Psoas muscle (tissue), 8 donors: ENCODE measurements around the gene CLSTN2. TPM values are rescaled to one million over a fixed set of nuclear protein-coding genes. Genes with fewer than 3 reads are reported as not detected.

Experiments
- ATAC-seq, 4 donors: fragments of 200-7000 bp; cut with Tn5 transposase; one replicate each; pipeline ENCODE4 v1.9.1; 2020; ENCODE audit warnings: moderate library complexity in 3 of 4, mild to moderate bottlenecking in 2 of 4
- DNase-seq, 2 donors: peaks; one replicate each; pipeline ENCODE4 v3.0.0-alpha.2; 2020
- H3K27ac ChIP-seq: fragments of 200-600 bp; one replicate; pipeline ENCODE4 v1.8.0; 2022
- H3K27me3 ChIP-seq, 3 donors: fragments of 200-600 bp in 1 of 3; one replicate each; pipeline versions ENCODE4 v1.6.1 to v1.8.0; 2013 to 2022; ENCODE audit warnings: low read length in 2 of 3, mild to moderate bottlenecking in 2 of 3, moderate library complexity in 1 of 3; ENCODE audit not compliant: insufficient read depth in 3 of 3
- H3K36me3 ChIP-seq, 2 donors: fragments of 200-600 bp in 1 of 2; one replicate each; pipeline versions ENCODE4 v1.6.1 to v1.8.0; 2013 to 2022; ENCODE audit warnings: low read depth in 1 of 2, mild to moderate bottlenecking in 1 of 2, moderate library complexity in 1 of 2; ENCODE audit not compliant: insufficient read depth in 1 of 2
- H3K4me1 ChIP-seq: fragments of 200-600 bp; one replicate; pipeline ENCODE4 v1.8.0; 2022
- H3K4me3 ChIP-seq: fragments of 200-600 bp; one replicate; pipeline ENCODE4 v1.8.0; 2022; ENCODE audit warnings: mild to moderate bottlenecking
- H3K9me3 ChIP-seq: fragments of 200-600 bp; one replicate; pipeline ENCODE4 v1.8.0; 2022
- CTCF ChIP-seq: fragments of 200-600 bp; IDR thresholded peaks from one replicate; pipeline ENCODE4 v1.8.0; 2022; ENCODE audit warnings: antibody characterized with exemption
- WGBS, 3 donors: extraction: QIAGEN DNeasy Blood & Tissue Kit; methylation state at CpG; one replicate each; pipeline versions ENCODE4 v1.1.6 to v1.1.7; 2013; 5-methylcytosine and 5-hydroxymethylcytosine counted together
- intact Hi-C, 2 donors: fragments of 100-400 bp; cut with DNase I; formaldehyde crosslinking; loops; one replicate each; pipeline versions ENCODE4 v1.11.0 to v1.14.2; 2022
- polyA plus RNA-seq, 3 donors: library from polyadenylated mRNA; stranded (reverse); fragments of 200-250 nt; gene quantifications; one replicate each; pipeline ENCODE4 v1.2.3, GENCODE V29; 2013
- total RNA-seq, 4 donors: library from RNA; stranded (reverse); fragmentation: NEBNext Ultra II Directional in 2 of 4; extraction: Animal tissue kit (Norgen Biotek cat#: 25700) in 2 of 4; gene quantifications; one replicate each; pipeline versions ENCODE4 v1.2.1 to v1.2.4, GENCODE V29; 2021 to 2023
- donor health status: healthy with polysubstance abuse.
- donor health status: DM: no; HTN: no; CAD: no; lungs with moderate emphysema.
- donor health status: Bipolar disorder and iron deficiency.
- donor health status: healthy.
- donor health status: DM: yes; HTN: yes; CAD: no.
- donor health status: DM: no; HTN: no; CAD: no.
- donor health status: DM: no; HTN: no; CAD: no.
- donor health status: DM: yes; HTN: yes; CAD: no.

CLSTN2 gene
- total and polyA plus RNA-seq, 7 donors: 0.24 to 5.0 (median 1.5) TPM

- no peak for DNase-seq
- ATAC-seq: peak in 1 of 4 donors; percentile 24
- 94 to 98% (median 97%) methylated on average over 9 of the region's 9 CpGs for WGBS, 3 donors
Measured at GRCh38 chr3:140466535-140466934, 531.5 kb downstream of the CLSTN2 start.

DNA sequence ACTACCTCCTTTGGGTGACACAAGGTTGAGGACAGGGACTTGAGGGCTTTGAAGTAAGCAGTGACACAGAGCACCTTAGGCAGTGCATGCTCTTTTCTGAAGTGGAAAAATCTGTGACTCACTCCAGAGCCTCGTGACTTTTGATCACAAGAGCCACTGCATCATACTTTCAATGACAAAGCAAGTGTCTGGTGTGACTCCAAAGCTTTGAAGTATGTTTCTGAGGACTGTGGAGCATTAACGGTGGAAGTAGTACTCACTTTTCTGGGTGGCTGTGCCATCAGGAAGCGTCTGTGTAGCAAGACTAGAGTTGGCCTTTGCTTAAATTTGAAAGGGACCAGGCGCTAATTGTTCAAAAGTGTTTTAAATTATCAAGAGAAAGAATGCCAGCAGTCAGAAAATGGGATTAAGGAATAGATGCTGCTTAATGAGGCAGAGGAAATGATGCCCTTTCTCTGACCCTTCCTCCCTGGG is 532.2 kb downstream of the CLSTN2 start:
- ATAC-seq: peak; percentile 57 to 79 (median 68)
- 55 to 60% (median 56%) methylated on average over 4 of the region's 4 CpGs for WGBS, 3 donors
- H3K27ac ChIP-seq: no peak overlapping the region

More at GRCh38 chr3:140466535-140466934, 531.5 kb downstream of the CLSTN2 start:
- Histone ChIP-seq H3K9me3 (no peaks in the 10 kb centered on the region), H3K27ac (no peak overlapping the region), H3K4me1 (no peaks in the 10 kb centered on the region), H3K36me3 (no peaks in the 10 kb centered on the region), H3K27me3 (no peaks in the 10 kb centered on the region), H3K4me3 (no peak overlapping the region)
- no peak for TF ChIP-seq CTCF
- intact Hi-C loops: no loop called here

DNA sequence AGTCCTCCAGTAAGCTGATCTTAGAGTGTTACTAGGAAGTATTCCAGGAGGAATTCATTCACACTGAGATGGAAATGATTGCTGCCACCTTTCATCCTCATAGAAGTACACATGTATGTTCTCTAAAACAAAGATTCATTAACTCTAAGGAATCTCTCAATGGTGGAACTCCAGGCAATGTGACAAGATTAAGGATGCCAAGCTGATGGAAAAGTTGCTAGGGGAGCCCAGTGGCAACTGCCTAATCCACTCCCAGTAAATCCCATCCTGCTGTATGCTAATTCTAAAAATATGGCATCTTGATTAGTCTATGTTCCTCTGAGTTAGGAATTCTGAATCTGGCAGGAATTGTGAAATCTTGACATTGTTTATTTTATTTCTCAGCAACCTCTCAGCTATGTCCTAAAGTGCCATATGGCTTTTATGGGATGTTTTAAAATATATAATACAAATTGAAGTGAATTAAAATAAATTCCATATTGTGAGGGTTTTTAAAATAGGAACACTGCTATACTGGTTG is 532.9 kb downstream of the CLSTN2 start:
- no peak overlapping the region for H3K27ac ChIP-seq
- intact Hi-C loops: no loop called here
- no peaks in the 10 kb centered on the region for H3K27me3 ChIP-seq
- H3K9me3 ChIP-seq: no peaks in the 10 kb centered on the region
- H3K4me1 ChIP-seq: no peaks in the 10 kb centered on the region
- DNase-seq: no peak
- no peak for ATAC-seq
- TF ChIP-seq CTCF: no peak
- H3K4me3 ChIP-seq: no peak overlapping the region
- H3K36me3 ChIP-seq: no peaks in the 10 kb centered on the region

More for the DNA sequence above, 532.2 kb downstream of the CLSTN2 start:
- Histone ChIP-seq H3K27me3 (no peaks in the 10 kb centered on the region), H3K36me3 (no peaks in the 10 kb centered on the region), H3K4me3 (no peak overlapping the region), H3K9me3 (no peaks in the 10 kb centered on the region), H3K4me1 (no peaks in the 10 kb centered on the region)
- intact Hi-C loops: no loop called here
- no peak for TF ChIP-seq CTCF
- no peak for DNase-seq

DNA sequence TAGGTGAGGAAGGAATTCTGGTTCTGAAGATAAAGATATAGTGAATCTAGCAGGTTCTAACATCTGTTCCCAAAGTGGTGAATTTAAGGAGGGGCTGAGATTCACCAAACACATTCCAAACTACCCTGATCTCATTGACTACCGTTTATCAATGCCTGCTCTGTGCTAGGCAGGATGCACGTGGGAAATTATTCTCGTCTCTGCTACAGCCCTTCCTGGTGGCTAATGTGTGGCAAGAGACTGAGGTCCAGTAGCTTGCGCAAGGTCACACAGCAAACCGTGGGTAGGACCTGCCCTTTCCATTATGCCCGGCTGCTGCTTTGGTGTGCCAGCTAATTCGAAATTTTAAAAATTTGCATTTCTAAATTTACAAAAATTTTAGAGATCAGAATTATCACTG is 533.4 kb downstream of the CLSTN2 start:
- Histone ChIP-seq H3K36me3 (no peaks in the 10 kb centered on the region), H3K27ac (no peak overlapping the region), H3K9me3 (no peaks in the 10 kb centered on the region), H3K27me3 (no peaks in the 10 kb centered on the region), H3K4me1 (no peaks in the 10 kb centered on the region), H3K4me3 (no peak overlapping the region)
- intact Hi-C loops: no loop called here
- no peak for ATAC-seq
- 64 to 70% (median 69%) methylated on average over 7 of the region's 7 CpGs for WGBS, 3 donors
- no peak for DNase-seq
- TF ChIP-seq CTCF: no peak

DNA sequence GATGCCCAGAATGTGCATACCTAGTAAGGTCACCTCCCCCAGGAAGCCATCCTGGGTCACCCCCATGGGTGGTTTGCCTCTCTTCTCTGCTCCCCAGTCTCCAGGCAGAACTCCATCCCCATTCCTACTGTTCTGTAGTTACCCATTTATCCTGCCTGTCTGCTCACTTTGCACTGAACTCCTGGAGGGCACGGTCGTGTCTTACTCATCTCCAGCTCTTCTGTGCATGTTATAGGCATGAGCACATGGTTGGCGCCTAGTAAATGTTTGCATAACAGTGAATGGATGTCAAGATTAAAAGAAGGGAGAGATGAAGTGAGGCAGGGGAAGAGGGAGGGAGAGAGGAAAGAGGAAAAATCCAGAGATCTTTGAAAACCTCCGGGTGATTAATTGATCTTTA is 534.5 kb downstream of the CLSTN2 start:
- no peak for ATAC-seq
- Histone ChIP-seq H3K4me3 (no peak overlapping the region), H3K27me3 (no peaks in the 10 kb centered on the region), H3K36me3 (no peaks in the 10 kb centered on the region), H3K27ac (no peak overlapping the region), H3K9me3 (no peaks in the 10 kb centered on the region), H3K4me1 (no peaks in the 10 kb centered on the region)
- intact Hi-C loops: no loop called here
- no peak for TF ChIP-seq CTCF
- no peak for DNase-seq
- WGBS, 3 donors: 83 to 85% (median 84%) methylated on average over 4 of the region's 4 CpGs
